GM21526 (cell line): ENCODE measurements around the gene SLC13A5.
"Not testable (repeated sequence)": the region's sequence is repeated elsewhere in the genome, so short reads cannot be mapped to it uniquely, and the experiment has no call there.

Experiments used
- ATAC-seq: cut with Tn5 transposase; IDR thresholded peaks from one replicate; pipeline ENCODE4 v1.9.1; 2021; ENCODE audit warnings: moderate library complexity; ENCODE audit not compliant: unreplicated experiment, low FRiP score

The SLC13A5 gene

GRCh38 chr17:6667516-6667915 is 45.7 kb downstream of the SLC13A5 start:
- no peak for ATAC-seq

GRCh38 chr17:6666557-6666956 is 46.6 kb downstream of the SLC13A5 start:
- ATAC-seq, result no peak

- ATAC-seq, result no peak
Observed at GRCh38 chr17:6666077-6666521, 47.1 kb downstream of the SLC13A5 start.

GRCh38 chr17:6663200-6663599 is 50.0 kb downstream of the SLC13A5 start:
- not testable (repeated sequence) for ATAC-seq

- no peak for ATAC-seq
Observed at GRCh38 chr17:6661464-6661848, 51.7 kb downstream of the SLC13A5 start.

- ATAC-seq, result no peak
Observed at GRCh38 chr17:6660805-6661463, 52.2 kb downstream of the SLC13A5 start.

GRCh38 chr17:6660101-6660500 is 53.1 kb downstream of the SLC13A5 start:
- ATAC-seq, result no peak

- ATAC-seq, result not testable (repeated sequence)
Observed at GRCh38 chr17:6658411-6658810, 54.8 kb downstream of the SLC13A5 start.

- ATAC-seq, result no peak
Observed at GRCh38 chr17:6657633-6658287, 55.4 kb downstream of the SLC13A5 start.

GRCh38 chr17:6656797-6657632 is 56.2 kb downstream of the SLC13A5 start:
- not testable (repeated sequence) for ATAC-seq

GRCh38 chr17:6655732-6656361 is 57.3 kb downstream of the SLC13A5 start:
- not testable (repeated sequence) for ATAC-seq

- no peak for ATAC-seq
Observed at GRCh38 chr17:6654841-6655731, 58.1 kb downstream of the SLC13A5 start.

- peak; percentile 9 for ATAC-seq
Observed at GRCh38 chr17:6651919-6652452, 61.2 kb downstream of the SLC13A5 start.

GRCh38 chr17:6651354-6651918 is 61.7 kb downstream of the SLC13A5 start, which contains the start of the genes C17orf100 and MED31:
C17orf100 (plus strand) TSS chr17:6651762; CDS start chr17:6651914, 152 bp downstream.
MED31 (minus strand) TSS chr17:6651605; CDS start chr17:6651528, 77 bp downstream.
- peak; percentile 76 for ATAC-seq

GRCh38 chr17:6648181-6648580 is 65.0 kb downstream of the SLC13A5 start:
- no peak for ATAC-seq

- no peak for ATAC-seq
Observed at GRCh38 chr17:6643451-6644125, 69.6 kb downstream of the SLC13A5 start.

GRCh38 chr17:6642592-6642991 is 70.6 kb downstream of the SLC13A5 start:
- ATAC-seq, result no peak

- ATAC-seq, result no peak
Observed at GRCh38 chr17:6641247-6641863, 71.8 kb downstream of the SLC13A5 start.
